ENCODE results near the gene USF2.
"Not testable (repeated sequence)": the region's sequence is repeated elsewhere in the genome, so short reads cannot be mapped to it uniquely, and the experiment has no call there.

The USF2 gene

GRCh38 chr19:35268536-35269437, at the start of gene USF2:
TSS of gene USF2 (plus strand) at chr19:35268962. CDS start at chr19:35269102, 140 bp downstream.
- peak; percentile 22 to 55 for DNase-seq

GRCh38 chr19:35219008-35219407, 49.8 kb upstream of the USF2 start:
- DNase-seq = no peak

- no peak for DNase-seq
These were observed 48.3 kb upstream of the USF2 start for GRCh38 chr19:35220315-35220921.

GRCh38 chr19:35220973-35221590, 47.7 kb upstream of the USF2 start:
- not testable (repeated sequence) for DNase-seq

GRCh38 chr19:35222373-35223015, 46.3 kb upstream of the USF2 start:
- DNase-seq = no peak

- no peak for DNase-seq
These were observed 45.5 kb upstream of the USF2 start for GRCh38 chr19:35223084-35223790.

GRCh38 chr19:35223862-35224505, 44.8 kb upstream of the USF2 start:
- DNase-seq = no peak

- no peak for DNase-seq
These were observed 43.8 kb upstream of the USF2 start for GRCh38 chr19:35224681-35225571.

GRCh38 chr19:35225951-35226350, 42.8 kb upstream of the USF2 start:
- no peak for DNase-seq

GRCh38 chr19:35226748-35227147, 42.0 kb upstream of the USF2 start:
- no peak for DNase-seq

- no peak for DNase-seq
These were observed 40.4 kb upstream of the USF2 start, which contains the start of gene FAM187B for GRCh38 chr19:35228177-35228930. TSS of gene FAM187B (minus strand) at chr19:35228739. CDS start at chr19:35228680, 59 bp downstream.

- no peak for DNase-seq
These were observed 39.2 kb upstream of the USF2 start for GRCh38 chr19:35229601-35230000.

GRCh38 chr19:35231956-35232645, 36.7 kb upstream of the USF2 start:
- no peak for DNase-seq

- DNase-seq = no peak
These were observed 35.9 kb upstream of the USF2 start for GRCh38 chr19:35232912-35233311.

- DNase-seq = peak in 1 of 2 experiments; percentile 2
These were observed 31.9 kb upstream of the USF2 start for GRCh38 chr19:35236638-35237400.

- DNase-seq = not testable (repeated sequence)
These were observed 29.2 kb upstream of the USF2 start for GRCh38 chr19:35239597-35239996.

GRCh38 chr19:35240327-35240726, 28.4 kb upstream of the USF2 start:
- DNase-seq = no peak

- DNase-seq = no peak
These were observed 27.3 kb upstream of the USF2 start for GRCh38 chr19:35241417-35241816.
